K562 (cell line): ENCODE measurements around the gene DYNC2I2. TPM values are rescaled to one million over a fixed set of nuclear protein-coding genes. Genes with fewer than 3 reads are reported as not detected.

Source experiments
- BHLHE40 ChIP-seq: IDR thresholded peaks from 2 replicates; pipeline ENCODE4 v1.6.1; 2011; ENCODE audit warnings: low read length, improper control_type of control experiment
- HMBOX1 ChIP-seq: sonication (generic); IDR thresholded peaks from 2 replicates; pipeline ENCODE4 v1.6.1; 2016
- JUNB ChIP-seq: fragments of 450-650 bp; formaldehyde crosslinking; conservative IDR thresholded peaks from 2 replicates; pipeline ENCODE4 v1.4.0; 2020; ENCODE audit warnings: mild to moderate bottlenecking
- MBD1 ChIP-seq: fragments of 250-450 bp; sonication (Bioruptor Pico); IDR thresholded peaks from 2 replicates; pipeline ENCODE4 v1.8.0; 2022; ENCODE audit warnings: inconsistent platforms
- MYNN ChIP-seq, 2 experiments: sonication (generic); formaldehyde crosslinking in 1 of 2; IDR thresholded peaks; 2 replicates each; pipeline versions ENCODE4 v1.5.0 to v1.6.1; 2016 to 2020; ENCODE audit warnings: antibody characterized with exemption in 1 of 2, missing genetic modification reagents in 1 of 2
- NFYB ChIP-seq: IDR thresholded peaks from 2 replicates; pipeline ENCODE4 v1.6.1; 2011; ENCODE audit warnings: mild to moderate bottlenecking, moderate library complexity; ENCODE audit not compliant: insufficient read length; ENCODE audit errors: extremely low read depth
- NKRF ChIP-seq: fragments of 450-650 bp; IDR thresholded peaks from 2 replicates; pipeline ENCODE4 v1.6.1; 2016; ENCODE audit warnings: borderline replicate concordance
- SRF ChIP-seq, 2 experiments: fragments of 250-450, 450-650 bp in 1 of 2; sonication (Bioruptor Pico) in 1 of 2; sonication (generic) in 1 of 2; formaldehyde crosslinking; IDR thresholded peaks; 2 replicates each; pipeline versions ENCODE4 v1.5.0 to v1.5.1; 2020 to 2022; ENCODE audit warnings: mild to moderate bottlenecking in 1 of 2, missing genetic modification reagents in 1 of 2
- THRA ChIP-seq: fragments of 450-650 bp; IDR thresholded peaks from 2 replicates; pipeline ENCODE4 v1.6.1; 2017; ENCODE audit warnings: mild to moderate bottlenecking, moderate library complexity
- U2AF2 ChIP-seq: fragments of 200-400 bp; formaldehyde crosslinking; optimal IDR thresholded peaks from 2 replicates; pipeline ENCODE3; 2017; ENCODE audit warnings: low read depth, mild to moderate bottlenecking, low read length
- ZBTB11 ChIP-seq, 3 experiments: fragments of 200-800 bp in 1 of 3; fragments of 250-450 bp in 1 of 3; fragments of 450-650 bp in 1 of 3; sonication (Bioruptor Pico) in 1 of 3; sonication (Bioruptor generic) in 1 of 3; formaldehyde crosslinking in 1 of 3; IDR thresholded peaks; 2 replicates each; pipeline versions ENCODE4 v1.6.1 to v1.8.0; 2016 to 2022; ENCODE audit warnings: mild to moderate bottlenecking in 2 of 3, missing genetic modification characterization in 2 of 3, missing compliant biosample characterization in 1 of 3, moderate library complexity in 1 of 3
- ZNF398 ChIP-seq: fragments of 250-450 bp; sonication (Bioruptor Pico); IDR thresholded peaks from 2 replicates; pipeline ENCODE4 v1.8.0; 2021; ENCODE audit warnings: moderate library complexity, mild to moderate bottlenecking, inconsistent platforms
- polyA plus RNA-seq, 8 experiments: library from polyadenylated mRNA; depleted of rRNA in 4 of 8; stranded (reverse) in 5 of 8; unstranded in 3 of 8; fragments of >200 nt; fragmentation: Nextera tagmentation in 2 of 8; fragmentation: Illumina TruSeq in 1 of 8; extraction: Ambion mirVana in 2 of 8; extraction: Trizol in 1 of 8; gene quantifications; 2 replicates each; pipeline versions ENCODE4 v1.2.1 to v1.2.3, GENCODE V29; 2011 to 2014; ENCODE audit warnings: inconsistent platforms in 1 of 8, missing spikeins in 1 of 8
- total RNA-seq, 7 experiments: library from RNA; depleted of rRNA in 6 of 7; stranded (reverse); fragments of >200 nt in 6 of 7; fragmentation: Illumina TruSeq in 2 of 7; extraction: Trizol in 2 of 7; gene quantifications; 2 replicates each; pipeline versions ENCODE4 v1.2.1 to v1.2.3, GENCODE V29; 2011 to 2021; ENCODE audit warnings: low replicate concordance in 1 of 7

DYNC2I2 gene
- total and polyA plus RNA-seq, 9 of the 15 experiments (the other 6 are each of a cell fraction or from before 2014, with no cell fraction given), result 1.5 to 249 (median 70.0) TPM

GRCh38 chr9:128656416-128657343 is at the start of gene DYNC2I2 (continued):
- TF ChIP-seq MBD1 (CRISPR knock-in tag) (no peak), THRA (no peak), JUNB (CRISPR knock-in tag) (peak; percentile 49; the same call in 1 of the 2 replicates), ZBTB11 (CRISPR knock-in tag; IDR thresholded peaks at IDR 0.05) (peak in 2 of 3 experiments; percentile 4 to 90; a peak in 2 of 6 replicates), SRF (CRISPR knock-in tag; IDR thresholded peaks at IDR 0.05) (peak; percentile 59 to 77; a peak in 2 of 4 replicates), HMBOX1 (no peak), NFYB (no peak), MYNN (IDR thresholded peaks at IDR 0.05) (no peak; the same call in 1 of the 2 replicates), MYNN (CRISPR knock-in tag; IDR thresholded peaks at IDR 0.05) (no peak), ZNF398 (CRISPR knock-in tag) (no peak), U2AF2 (no peak), NKRF (peak; percentile 69; the same call in 1 of the 2 replicates), BHLHE40 (peak; percentile 97)
